TTC549 (cell line): ENCODE measurements around the gene ZDHHC7.

Source experiments
- FAIRE-seq: peaks from 2 replicates; lab custom pipeline; 2012; peaks lifted over from hg19 to GRCh38; lab: Jason Lieb, UNC

ZDHHC7 gene

GRCh38 chr16:85018529-85019236 is 7.3 kb upstream of the ZDHHC7 start:
- no peak for FAIRE-seq

- no peak for FAIRE-seq
Observed at GRCh38 chr16:85017633-85018032, 6.3 kb upstream of the ZDHHC7 start.

- FAIRE-seq = no peak
Observed at GRCh38 chr16:85017151-85017550, 5.8 kb upstream of the ZDHHC7 start.

GRCh38 chr16:85015481-85016187 is 4.3 kb upstream of the ZDHHC7 start:
- FAIRE-seq = no peak

- no peak for FAIRE-seq
Observed at GRCh38 chr16:85014311-85014710, 3.0 kb upstream of the ZDHHC7 start.

- no peak for FAIRE-seq
Observed at GRCh38 chr16:85011846-85012284, 530 bp upstream of the ZDHHC7 start.

- FAIRE-seq = no peak
Observed at GRCh38 chr16:85010446-85010930, 847 bp downstream of the ZDHHC7 start.

GRCh38 chr16:85008271-85008670 is 3.1 kb downstream of the ZDHHC7 start:
- FAIRE-seq = no peak

GRCh38 chr16:85007496-85008214 is 3.7 kb downstream of the ZDHHC7 start:
- FAIRE-seq = no peak

- no peak for FAIRE-seq
Observed at GRCh38 chr16:85006639-85007038, 4.7 kb downstream of the ZDHHC7 start.

GRCh38 chr16:85005285-85006069 is 5.9 kb downstream of the ZDHHC7 start:
- no peak for FAIRE-seq

- FAIRE-seq = no peak
Observed at GRCh38 chr16:85004587-85005205, 6.6 kb downstream of the ZDHHC7 start.

- no peak for FAIRE-seq
Observed at GRCh38 chr16:85003725-85004586, 7.4 kb downstream of the ZDHHC7 start.

- no peak for FAIRE-seq
Observed at GRCh38 chr16:85003076-85003475, 8.3 kb downstream of the ZDHHC7 start.

- no peak for FAIRE-seq
Observed at GRCh38 chr16:85002608-85003007, 8.7 kb downstream of the ZDHHC7 start.

GRCh38 chr16:85002099-85002541 is 9.2 kb downstream of the ZDHHC7 start:
- no peak for FAIRE-seq

- no peak for FAIRE-seq
Observed at GRCh38 chr16:84999857-85000480, 11.4 kb downstream of the ZDHHC7 start.

GRCh38 chr16:84999200-84999599 is 12.1 kb downstream of the ZDHHC7 start:
- no peak for FAIRE-seq

- FAIRE-seq = no peak
Observed at GRCh38 chr16:84996365-84996764, 15.0 kb downstream of the ZDHHC7 start.

GRCh38 chr16:84995663-84996062 is 15.7 kb downstream of the ZDHHC7 start:
- no peak for FAIRE-seq
